ENCODE measurements around the gene DNAJB1. TPM values are rescaled to one million over a fixed set of nuclear protein-coding genes. Genes with fewer than 3 reads are reported as not detected.
A peak's percentile ranks its signal among the peaks of the same experiment; 100 is the strongest.

DNAJB1 gene
- total RNA-seq = 10 to 100 TPM; 44.6 to 69.3 (median 51.9) TPM
- polyA plus RNA-seq = 100 to 1,000 TPM in 1 of 3 donors, 10 to 100 TPM in 2; 70.9 to 118 (median 77.6) TPM

DNA sequence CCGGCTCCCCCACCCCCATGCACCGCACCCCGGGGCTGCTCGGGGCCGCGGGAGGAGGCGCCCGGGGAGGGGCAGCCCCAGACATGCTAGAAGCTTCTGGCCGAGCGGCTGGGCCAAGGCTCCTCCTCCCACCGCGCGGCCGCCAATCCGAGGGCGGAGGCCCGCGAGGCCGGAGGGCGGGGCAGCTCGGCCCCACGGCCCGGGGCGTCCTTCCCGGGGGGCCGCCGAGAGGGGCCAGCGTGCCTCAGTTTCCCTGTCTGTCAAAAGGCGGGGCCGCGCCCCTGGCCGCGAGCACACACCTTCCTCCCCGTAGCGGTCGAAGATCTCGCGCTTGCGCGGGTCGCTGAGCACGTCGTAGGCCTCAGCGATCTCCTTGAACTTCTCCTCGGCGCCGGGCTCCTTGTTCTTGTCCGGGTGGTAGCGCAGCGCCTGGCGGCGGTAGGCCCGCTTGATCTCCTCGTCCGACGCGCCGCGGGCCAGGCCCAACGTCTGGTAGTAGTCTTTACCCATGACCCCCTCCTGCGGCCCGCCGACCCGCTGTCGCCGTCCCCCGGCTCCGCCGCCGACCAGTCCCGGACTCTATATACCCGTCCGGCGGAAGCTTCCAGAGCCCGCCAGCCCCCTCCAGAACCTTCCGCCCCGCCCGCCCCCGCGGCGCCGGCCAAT lies at the start of gene DNAJB1:
Gene DNAJB1 (minus strand): TSS at position 558 of the 666 bp plus-strand sequence. CDS start 48 bp downstream, at position 510.
- H3K4me3 ChIP-seq = peak within 1 kb of the TSS; percentile 93 to 98 (median 96)
- H3K36me3 ChIP-seq = peaks cover 17 to 32% (median 29%) of the 10 kb centered on the region in 4 donors
- peak in 1 of 4 donors; percentile 39 for TF ChIP-seq EP300 (IDR thresholded peaks at IDR 0.05)
- TF ChIP-seq, protein P1, sequence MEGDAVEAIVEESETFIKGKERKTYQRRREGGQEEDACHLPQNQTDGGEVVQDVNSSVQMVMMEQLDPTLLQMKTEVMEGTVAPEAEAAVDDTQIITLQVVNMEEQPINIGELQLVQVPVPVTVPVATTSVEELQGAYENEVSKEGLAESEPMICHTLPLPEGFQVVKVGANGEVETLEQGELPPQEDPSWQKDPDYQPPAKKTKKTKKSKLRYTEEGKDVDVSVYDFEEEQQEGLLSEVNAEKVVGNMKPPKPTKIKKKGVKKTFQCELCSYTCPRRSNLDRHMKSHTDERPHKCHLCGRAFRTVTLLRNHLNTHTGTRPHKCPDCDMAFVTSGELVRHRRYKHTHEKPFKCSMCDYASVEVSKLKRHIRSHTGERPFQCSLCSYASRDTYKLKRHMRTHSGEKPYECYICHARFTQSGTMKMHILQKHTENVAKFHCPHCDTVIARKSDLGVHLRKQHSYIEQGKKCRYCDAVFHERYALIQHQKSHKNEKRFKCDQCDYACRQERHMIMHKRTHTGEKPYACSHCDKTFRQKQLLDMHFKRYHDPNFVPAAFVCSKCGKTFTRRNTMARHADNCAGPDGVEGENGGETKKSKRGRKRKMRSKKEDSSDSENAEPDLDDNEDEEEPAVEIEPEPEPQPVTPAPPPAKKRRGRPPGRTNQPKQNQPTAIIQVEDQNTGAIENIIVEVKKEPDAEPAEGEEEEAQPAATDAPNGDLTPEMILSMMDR (IDR thresholded peaks at IDR 0.05) = no peak
- TF ChIP-seq POLR2AphosphoS5 (IDR thresholded peaks at IDR 0.05) = peak; percentile 99
- TF ChIP-seq POLR2A (IDR thresholded peaks at IDR 0.05) = peak; percentile 95 to 97
- DNase-seq = peak; percentile 92
- peaks cover 0 to 42% (median 32%) of the 10 kb centered on the region in 4 donors for H3K4me1 ChIP-seq
- H3K27ac ChIP-seq = peak within 1 kb of the TSS; percentile 99 to 100 (median 100)
- H3K27me3 ChIP-seq = no peaks in the 10 kb centered on the region
- 0 to 1% methylated on average over 82 of the region's 82 CpGs for WGBS, 2 donors
- H3K9me3 ChIP-seq = no peaks in the 10 kb centered on the region
- intact Hi-C loops (cut with DNase I) = no loop called here

DNA sequence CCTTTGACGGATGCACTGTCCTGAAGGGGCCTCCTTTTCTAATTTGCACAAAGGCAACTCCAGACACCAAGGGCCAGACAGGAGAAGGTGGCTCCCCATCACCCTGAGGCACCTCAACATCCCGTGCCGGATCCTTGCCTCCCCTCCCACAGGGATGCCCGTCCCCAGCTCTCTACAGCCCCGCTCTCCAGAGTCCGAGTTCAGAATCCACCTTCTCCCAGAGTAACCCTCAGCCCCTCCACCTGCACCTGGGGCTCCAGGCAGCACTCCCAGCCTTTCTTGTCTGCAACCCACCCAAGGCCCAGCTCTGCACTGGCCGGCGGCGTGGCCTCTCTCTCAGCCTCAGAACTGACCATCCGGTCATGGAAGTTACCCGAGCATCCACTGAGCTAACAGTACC lies 48.9 kb upstream of the DNAJB1 start:
- TF ChIP-seq POLR2AphosphoS5 (IDR thresholded peaks at IDR 0.05) = no peak
- no peak for TF ChIP-seq POLR2A (IDR thresholded peaks at IDR 0.05)
- TF ChIP-seq, protein P1 (IDR thresholded peaks at IDR 0.05) = no peak
- TF ChIP-seq EP300 (IDR thresholded peaks at IDR 0.05) = no peak
- 77 to 88% methylated on average over 11 of the region's 11 CpGs for WGBS, 2 donors

DNA sequence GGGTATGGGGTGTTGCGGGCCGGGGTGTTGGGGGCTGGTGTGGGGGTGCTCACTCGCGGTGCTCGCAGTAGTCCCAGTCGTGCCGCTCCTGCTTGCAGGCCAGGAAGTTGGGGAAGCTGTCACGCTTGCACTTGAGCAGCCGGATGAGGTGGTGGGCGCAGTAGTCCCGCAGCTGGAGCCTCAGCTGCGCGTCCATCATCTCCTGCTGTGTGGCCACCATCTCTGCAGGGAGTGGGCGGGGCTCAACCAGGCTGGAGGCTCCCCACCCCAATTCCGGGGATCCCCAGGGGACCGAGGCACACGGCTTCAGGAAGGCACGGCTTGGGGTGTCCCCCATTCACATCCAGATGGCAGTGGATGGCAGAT lies 48.5 kb upstream of the DNAJB1 start:
- H3K36me3 ChIP-seq = peaks cover 0 to 34% (median 5%) of the 10 kb centered on the region in 4 donors
- intact Hi-C loops (cut with DNase I) = no loop called here
- no peaks in the 10 kb centered on the region for H3K9me3 ChIP-seq
- no peak overlapping the region for H3K4me3 ChIP-seq
- TF ChIP-seq EP300 (IDR thresholded peaks at IDR 0.05) (no peak), POLR2AphosphoS5 (IDR thresholded peaks at IDR 0.05) (no peak), POLR2A (IDR thresholded peaks at IDR 0.05) (no peak)
- TF ChIP-seq, protein P1 (IDR thresholded peaks at IDR 0.05) = no peak
- 80 to 83% methylated on average over 18 of the region's 18 CpGs for WGBS, 2 donors
- no peak for DNase-seq
- no peak overlapping the region for H3K27ac ChIP-seq
- H3K4me1 ChIP-seq = peaks cover 0 to 23% (median 22%) of the 10 kb centered on the region in 4 donors
- no peaks in the 10 kb centered on the region for H3K27me3 ChIP-seq

More for the DNA sequence above, 48.9 kb upstream of the DNAJB1 start:
- intact Hi-C loops (cut with DNase I) = no loop called here
- H3K27ac ChIP-seq = no peak overlapping the region
- peaks cover 0 to 34% (median 5%) of the 10 kb centered on the region in 4 donors for H3K36me3 ChIP-seq
- H3K4me3 ChIP-seq = no peak overlapping the region
- peaks cover 0 to 24% (median 23%) of the 10 kb centered on the region in 4 donors for H3K4me1 ChIP-seq
- no peaks in the 10 kb centered on the region for H3K9me3 ChIP-seq
- H3K27me3 ChIP-seq = no peaks in the 10 kb centered on the region
- DNase-seq = no peak

DNA sequence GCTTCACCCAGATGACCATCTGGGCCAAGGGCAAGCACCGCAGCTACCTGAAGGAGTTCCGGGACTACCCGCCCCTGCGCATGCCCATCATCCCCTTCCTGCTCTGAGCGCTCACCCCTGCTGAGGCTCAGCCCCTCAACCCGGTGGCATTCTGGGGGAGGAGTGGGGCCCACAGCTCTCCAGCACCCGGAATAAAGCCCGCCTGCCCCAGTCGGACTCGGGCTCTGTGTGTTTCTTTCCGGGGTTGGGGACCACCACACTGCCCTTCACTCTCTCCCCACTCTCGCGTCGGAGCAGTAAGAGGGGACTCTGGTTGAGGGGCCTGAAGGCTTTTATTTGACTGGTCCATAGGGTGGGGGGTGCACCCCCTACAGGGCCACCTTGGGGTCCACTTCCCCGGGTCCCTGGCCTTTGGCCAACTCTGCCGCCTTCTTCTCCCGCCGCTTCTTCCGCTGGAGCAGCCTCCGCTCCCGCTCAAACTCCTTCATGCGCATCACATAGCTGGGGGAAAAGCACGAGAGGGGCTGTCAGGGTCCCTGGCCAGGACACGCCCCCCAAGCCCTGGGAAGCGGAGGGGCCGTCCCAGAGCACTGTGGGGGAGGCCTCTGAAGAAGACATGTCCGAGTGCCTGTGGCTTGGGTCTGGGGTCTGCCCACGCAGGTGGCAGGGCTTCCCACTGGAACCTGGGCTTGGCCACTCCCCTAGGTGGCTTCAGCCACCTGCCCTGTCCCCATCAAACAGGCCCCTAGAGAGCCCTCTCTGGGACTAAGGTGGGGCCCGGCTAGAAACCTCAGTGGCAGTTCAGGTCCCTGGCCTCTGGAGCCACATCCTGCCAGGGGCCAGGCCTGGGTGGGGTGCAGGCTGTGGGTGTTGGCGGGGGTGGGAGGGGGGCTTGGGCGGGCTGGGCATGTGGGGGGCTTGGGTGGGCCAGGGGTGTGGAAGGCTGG lies 47.8 kb upstream of the DNAJB1 start:
- TF ChIP-seq POLR2AphosphoS5 (IDR thresholded peaks at IDR 0.05) = no peak
- no peak for TF ChIP-seq POLR2A (IDR thresholded peaks at IDR 0.05)
- no peak for TF ChIP-seq EP300 (IDR thresholded peaks at IDR 0.05)
- TF ChIP-seq, protein P1 (IDR thresholded peaks at IDR 0.05) = no peak
- intact Hi-C loops (cut with DNase I) = no loop called here
- Histone ChIP-seq H3K9me3 (no peaks in the 10 kb centered on the region), H3K36me3 (peaks cover 0 to 34% (median 5%) of the 10 kb centered on the region in 4 donors), H3K4me3 (no peak overlapping the region), H3K27ac (no peak overlapping the region), H3K27me3 (no peaks in the 10 kb centered on the region), H3K4me1 (peaks cover 0 to 19% (median 18%) of the 10 kb centered on the region in 4 donors)
- 87 to 91% methylated on average over 27 to 28 of the region's 31 CpGs for WGBS, 2 donors
- DNase-seq = no peak
